HepG2 (cell line): ENCODE measurements around the gene TIMM13. TPM values are rescaled to one million over a fixed set of nuclear protein-coding genes. Genes with fewer than 3 reads are reported as not detected.

Experiments used
- ATAC-seq: fragments of 200-7000 bp; cut with Tn5 transposase; 3 replicates; pipeline ENCODE4 v1.9.1; 2020; ENCODE audit warnings: mild to moderate bottlenecking, moderate library complexity
- BruUV-seq: library from RNA; stranded (reverse); fragments of 400-500 nt; replicated peaks from 2 replicates; lab custom pipeline; 2021; lab: Mats Ljungman, UMichigan
- CTCF ChIA-PET: fragments of 300-600 bp; formaldehyde crosslinking; extraction: SDS; loops from one replicate; lab custom pipeline; 2021; ENCODE audit warnings: low total read pairs, inconsistent platforms, low intra/inter-chr PET ratio; lab: Yijun Ruan, JAX
- POLR2A ChIA-PET: fragments of 350-600 bp; sonication (Branson Sonifier 250); formaldehyde crosslinking; loops from one replicate; lab custom pipeline; 2020; ENCODE audit warnings: antibody characterized with exemption, inconsistent platforms; lab: Yijun Ruan, JAX
- DNase-seq: peaks from one replicate; pipeline ENCODE4 v3.0.0-alpha.2; 2015; ENCODE audit warnings: low spot score
- FAIRE-seq: peaks from 3 replicates; lab custom pipeline; 2011; peaks lifted over from hg19 to GRCh38; lab: Jason Lieb, UNC
- H2AFZ ChIP-seq: one replicate; pipeline ENCODE4 v1.6.1; 2011; ENCODE audit warnings: low read length, inconsistent platforms
- H3K27ac ChIP-seq: fragments of 300-600 bp; 3 replicates; pipeline ENCODE4 v1.8.0; 2011; ENCODE audit warnings: mixed run types, mild to moderate bottlenecking, mixed read lengths, low read length, inconsistent platforms; ENCODE audit not compliant: insufficient read depth; ENCODE audit errors: extremely low read length
- H3K27me3 ChIP-seq, 2 experiments: fragments of 200-600 bp in 1 of 2; 2 replicates in 1 of 2; 3 replicates in 1 of 2; pipeline versions ENCODE4 v1.6.0 to v1.8.0; 2011; ENCODE audit warnings: low read length in 2 of 2, mild to moderate bottlenecking in 2 of 2, moderate library complexity in 2 of 2, inconsistent platforms in 1 of 2; ENCODE audit not compliant: insufficient read depth in 2 of 2, control insufficient read depth in 1 of 2
- H3K36me3 ChIP-seq, 2 experiments: fragments of 200-600 bp in 1 of 2; replicated peaks in 1 of 2; 2 replicates in 1 of 2; 3 replicates in 1 of 2; pipeline versions ENCODE4 v1.5.1 to v1.8.0; 2011; ENCODE audit warnings: low read length in 2 of 2, inconsistent platforms in 1 of 2; ENCODE audit not compliant: insufficient read depth in 2 of 2, control insufficient read depth in 1 of 2
- H3K4me1 ChIP-seq: 2 replicates; pipeline ENCODE4 v1.5.1; 2012; ENCODE audit warnings: low read length, inconsistent platforms; ENCODE audit not compliant: insufficient read depth
- H3K4me2 ChIP-seq: 2 replicates; pipeline ENCODE4 v1.6.0; 2011; ENCODE audit warnings: low read depth, low read length, inconsistent platforms
- H3K4me3 ChIP-seq, 3 experiments: fragments of 200-600 bp in 1 of 3; sonication (generic), shearing (Covaris generic) in 1 of 3; replicated peaks in 1 of 3; 2 replicates each; pipeline ENCODE4 v1.5.1; 2011 to 2016; ENCODE audit warnings: low read length in 3 of 3, inconsistent platforms in 2 of 3, low read depth in 2 of 3, mild to moderate bottlenecking in 2 of 3, control low read depth in 1 of 3, mixed read lengths in 1 of 3; ENCODE audit not compliant: insufficient read depth in 1 of 3
- H3K79me2 ChIP-seq: one replicate; pipeline ENCODE4 v1.6.1; 2011; ENCODE audit warnings: low read length, inconsistent platforms; ENCODE audit not compliant: insufficient read depth
- H3K9ac ChIP-seq: 2 replicates; pipeline ENCODE4 v1.6.0; 2011; ENCODE audit warnings: mild to moderate bottlenecking, low read depth, low read length, inconsistent platforms; ENCODE audit not compliant: insufficient read depth
- H3K9me3 ChIP-seq: 2 replicates; pipeline ENCODE4 v1.5.1; 2012; ENCODE audit warnings: mild to moderate bottlenecking, low read length
- H4K20me1 ChIP-seq: 2 replicates; pipeline ENCODE4 v1.6.0; 2011; ENCODE audit warnings: inconsistent platforms, mild to moderate bottlenecking, low read length, moderate library complexity; ENCODE audit not compliant: insufficient read depth
- AGO2 ChIP-seq: fragments of 200-400 bp; formaldehyde crosslinking; optimal IDR thresholded peaks from 2 replicates; pipeline ENCODE3; 2017; ENCODE audit warnings: mild to moderate bottlenecking, low read depth, low read length, moderate library complexity
- NFIB ChIP-seq: sonication (generic); formaldehyde crosslinking; IDR thresholded peaks from 2 replicates; pipeline ENCODE4 v1.9.0; 2021; ENCODE audit warnings: missing genetic modification reagents, mild to moderate bottlenecking, borderline replicate concordance
- ZNF282 ChIP-seq: fragments of 450-650 bp; IDR thresholded peaks from 2 replicates; pipeline ENCODE4 v1.6.1; 2018; ENCODE audit not compliant: partially characterized antibody
- ZNF629 ChIP-seq: sonication (generic); formaldehyde crosslinking; conservative IDR thresholded peaks from 2 replicates; pipeline ENCODE4 v1.5.0; 2020; ENCODE audit warnings: missing genetic modification reagents
- ZNF768 ChIP-seq: sonication (generic); formaldehyde crosslinking; IDR thresholded peaks from 2 replicates; pipeline ENCODE4 v1.4.0; 2020; ENCODE audit warnings: missing genetic modification reagents
- WGBS: methylation state at CpG from one replicate; pipeline ENCODE4 v1.1.6; 2017; ENCODE audit warnings: low lambda C conversion rate; 5-methylcytosine and 5-hydroxymethylcytosine counted together
- in situ Hi-C: cut with HindIII; loops from 2 replicates; pipeline ENCODE4 v1.10.0; 2017; ENCODE audit warnings: low pct_unique_long_range_greater_than_20kb; ENCODE audit not compliant: extremely low pct_ligation_motif_present
- intact Hi-C: fragments of 100-400 bp; cut with micrococcal nuclease; formaldehyde crosslinking; loops from one replicate; pipeline ENCODE4 v1.10.0; 2022; ENCODE audit not compliant: unreplicated experiment
- polyA plus RNA-seq, 8 experiments: library from polyadenylated mRNA; depleted of rRNA in 3 of 8; stranded (reverse) in 7 of 8; unstranded in 1 of 8; fragments of >200 nt; fragmentation: Illumina TruSeq in 4 of 8; extraction: Trizol in 4 of 8; gene quantifications; 2 replicates each; pipeline versions ENCODE4 v1.2.1 to v1.2.3, GENCODE V29; 2011 to 2016; ENCODE audit warnings: low read depth in 4 of 8, missing spikeins in 1 of 8, mixed read lengths in 1 of 8; ENCODE audit not compliant: insufficient read depth in 1 of 8
- total RNA-seq, 5 experiments: library from RNA; depleted of rRNA; stranded (reverse); fragments of >200 nt; fragmentation: Illumina TruSeq; extraction: Trizol; gene quantifications; 2 replicates each; pipeline ENCODE4 v1.2.3, GENCODE V29; 2016; ENCODE audit warnings: low read depth in 1 of 5
- TF ChIP-seq, protein P1 (sequence below): sonication (generic); formaldehyde crosslinking; IDR thresholded peaks from 2 replicates; pipeline ENCODE4 v1.9.0; 2021; ENCODE audit warnings: missing genetic modification reagents, mild to moderate bottlenecking, borderline replicate concordance
- TF ChIP-seq, protein P2 (sequence below): sonication (generic); formaldehyde crosslinking; IDR thresholded peaks from 2 replicates; pipeline ENCODE4 v1.4.0; 2020; ENCODE audit warnings: missing genetic modification reagents
- TF ChIP-seq, protein P3 (sequence below): sonication (generic); formaldehyde crosslinking; IDR thresholded peaks from one replicate; pipeline ENCODE4 v1.5.1; 2020; ENCODE audit warnings: mild to moderate bottlenecking, missing genetic modification reagents; ENCODE audit errors: not compliant biosample characterization
- TF ChIP-seq, protein P4 (sequence below): sonication (generic); formaldehyde crosslinking; IDR thresholded peaks from 2 replicates; pipeline ENCODE4 v1.5.1; 2020; ENCODE audit warnings: mild to moderate bottlenecking, missing genetic modification reagents, borderline replicate concordance

Gene TIMM13
- total and polyA plus RNA-seq, 2 of the 13 experiments (the other 11 are each of a cell fraction or from before 2014, with no cell fraction given) = 48.4 to 108 TPM

DNA sequence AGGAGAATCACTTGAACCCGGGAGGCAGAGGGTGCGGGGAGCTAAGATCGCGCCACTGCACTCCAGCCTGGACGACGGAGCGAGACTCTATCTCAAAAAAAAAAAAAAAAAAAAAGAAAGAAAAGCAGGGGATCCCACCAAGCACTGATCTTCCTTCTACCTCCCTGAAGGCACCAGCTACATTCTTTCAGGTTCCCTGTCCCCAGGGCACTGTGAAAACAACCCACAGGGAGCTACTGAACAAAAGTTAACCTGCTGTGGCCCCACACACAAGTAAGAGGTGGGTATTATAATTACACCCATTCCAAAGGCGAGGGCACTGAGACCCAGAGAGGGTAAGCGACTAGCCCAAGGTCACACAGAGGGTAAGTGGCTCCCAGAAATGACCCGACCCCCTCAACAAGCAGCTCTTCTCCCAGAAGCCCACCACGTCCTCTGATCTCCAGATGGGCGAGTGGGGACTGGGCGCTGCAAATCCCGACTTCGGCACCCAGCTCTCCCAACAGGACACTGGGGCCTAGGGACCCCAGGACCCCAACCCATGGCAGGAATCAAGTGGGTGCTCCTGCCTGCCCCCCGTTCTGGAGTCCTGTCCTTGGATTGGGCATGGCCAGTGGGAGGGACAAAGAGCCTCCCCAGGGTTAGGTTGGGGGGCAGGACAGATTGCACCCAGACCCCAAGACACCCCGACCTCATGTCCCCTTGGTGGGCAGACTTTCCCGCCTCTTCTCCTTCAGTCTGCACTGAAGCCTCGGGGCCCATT, 27.0 kb upstream of the TIMM13 start:
- H3K4me2 ChIP-seq = peak overlapping the region; percentile 87
- H2AFZ ChIP-seq = no peak overlapping the region
- peak overlapping the region; percentile 95; the same call in 1 of the 2 replicates for H3K9ac ChIP-seq
- intact Hi-C loops (no loop called here), in situ Hi-C loops (no loop called here)
- ChIA-PET CTCF (no interaction called here), POLR2A (interaction anchor here (1.3 kb wide), 1 partner anchor 22 kb away, joined by 3 read pairs; the partner anchor contains the start of gene GADD45B)
- H3K27me3 ChIP-seq = no peaks in the 10 kb centered on the region
- WGBS = 91% methylated on average over 12 of the region's 19 CpGs
- H3K27ac ChIP-seq = no peak overlapping the region
- H3K4me1 ChIP-seq = peaks cover 35% of the 10 kb centered on the region
- peaks cover 53% of the 10 kb centered on the region for H3K79me2 ChIP-seq
- ATAC-seq = no peak
- H3K4me3 ChIP-seq = peak overlapping the region in 1 of 3 experiments; percentile 95; a peak in 1 of 6 replicates
- DNase-seq = no peak
- H4K20me1 ChIP-seq = 0 out of 2 replicates have a peak, but pooled peaks cover 9% of the 10 kb centered on the region
- no peak for FAIRE-seq
- peaks cover 2 to 18% of the 10 kb centered on the region in 2 experiments; a peak in 1 of 5 replicates for H3K36me3 ChIP-seq
- TSS peak; percentile 40 for BruUV-seq
- TF ChIP-seq, protein P1, sequence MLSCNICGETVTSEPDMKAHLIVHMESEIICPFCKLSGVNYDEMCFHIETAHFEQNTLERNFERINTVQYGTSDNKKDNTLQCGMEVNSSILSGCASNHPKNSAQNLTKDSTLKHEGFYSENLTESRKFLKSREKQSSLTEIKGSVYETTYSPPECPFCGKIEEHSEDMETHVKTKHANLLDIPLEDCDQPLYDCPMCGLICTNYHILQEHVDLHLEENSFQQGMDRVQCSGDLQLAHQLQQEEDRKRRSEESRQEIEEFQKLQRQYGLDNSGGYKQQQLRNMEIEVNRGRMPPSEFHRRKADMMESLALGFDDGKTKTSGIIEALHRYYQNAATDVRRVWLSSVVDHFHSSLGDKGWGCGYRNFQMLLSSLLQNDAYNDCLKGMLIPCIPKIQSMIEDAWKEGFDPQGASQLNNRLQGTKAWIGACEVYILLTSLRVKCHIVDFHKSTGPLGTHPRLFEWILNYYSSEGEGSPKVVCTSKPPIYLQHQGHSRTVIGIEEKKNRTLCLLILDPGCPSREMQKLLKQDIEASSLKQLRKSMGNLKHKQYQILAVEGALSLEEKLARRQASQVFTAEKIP = no peak
- TF ChIP-seq AGO2 (no peak), ZNF282 (no peak), ZNF768 (CRISPR knock-in tag) (peak; percentile 85), NFIB (CRISPR knock-in tag) (no peak), ZNF629 (CRISPR knock-in tag) (peak; percentile 76)
- TF ChIP-seq, protein P2, sequence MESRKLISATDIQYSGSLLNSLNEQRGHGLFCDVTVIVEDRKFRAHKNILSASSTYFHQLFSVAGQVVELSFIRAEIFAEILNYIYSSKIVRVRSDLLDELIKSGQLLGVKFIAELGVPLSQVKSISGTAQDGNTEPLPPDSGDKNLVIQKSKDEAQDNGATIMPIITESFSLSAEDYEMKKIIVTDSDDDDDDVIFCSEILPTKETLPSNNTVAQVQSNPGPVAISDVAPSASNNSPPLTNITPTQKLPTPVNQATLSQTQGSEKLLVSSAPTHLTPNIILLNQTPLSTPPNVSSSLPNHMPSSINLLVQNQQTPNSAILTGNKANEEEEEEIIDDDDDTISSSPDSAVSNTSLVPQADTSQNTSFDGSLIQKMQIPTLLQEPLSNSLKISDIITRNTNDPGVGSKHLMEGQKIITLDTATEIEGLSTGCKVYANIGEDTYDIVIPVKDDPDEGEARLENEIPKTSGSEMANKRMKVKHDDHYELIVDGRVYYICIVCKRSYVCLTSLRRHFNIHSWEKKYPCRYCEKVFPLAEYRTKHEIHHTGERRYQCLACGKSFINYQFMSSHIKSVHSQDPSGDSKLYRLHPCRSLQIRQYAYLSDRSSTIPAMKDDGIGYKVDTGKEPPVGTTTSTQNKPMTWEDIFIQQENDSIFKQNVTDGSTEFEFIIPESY (CRISPR knock-in tag) = no peak
- TF ChIP-seq, protein P3, sequence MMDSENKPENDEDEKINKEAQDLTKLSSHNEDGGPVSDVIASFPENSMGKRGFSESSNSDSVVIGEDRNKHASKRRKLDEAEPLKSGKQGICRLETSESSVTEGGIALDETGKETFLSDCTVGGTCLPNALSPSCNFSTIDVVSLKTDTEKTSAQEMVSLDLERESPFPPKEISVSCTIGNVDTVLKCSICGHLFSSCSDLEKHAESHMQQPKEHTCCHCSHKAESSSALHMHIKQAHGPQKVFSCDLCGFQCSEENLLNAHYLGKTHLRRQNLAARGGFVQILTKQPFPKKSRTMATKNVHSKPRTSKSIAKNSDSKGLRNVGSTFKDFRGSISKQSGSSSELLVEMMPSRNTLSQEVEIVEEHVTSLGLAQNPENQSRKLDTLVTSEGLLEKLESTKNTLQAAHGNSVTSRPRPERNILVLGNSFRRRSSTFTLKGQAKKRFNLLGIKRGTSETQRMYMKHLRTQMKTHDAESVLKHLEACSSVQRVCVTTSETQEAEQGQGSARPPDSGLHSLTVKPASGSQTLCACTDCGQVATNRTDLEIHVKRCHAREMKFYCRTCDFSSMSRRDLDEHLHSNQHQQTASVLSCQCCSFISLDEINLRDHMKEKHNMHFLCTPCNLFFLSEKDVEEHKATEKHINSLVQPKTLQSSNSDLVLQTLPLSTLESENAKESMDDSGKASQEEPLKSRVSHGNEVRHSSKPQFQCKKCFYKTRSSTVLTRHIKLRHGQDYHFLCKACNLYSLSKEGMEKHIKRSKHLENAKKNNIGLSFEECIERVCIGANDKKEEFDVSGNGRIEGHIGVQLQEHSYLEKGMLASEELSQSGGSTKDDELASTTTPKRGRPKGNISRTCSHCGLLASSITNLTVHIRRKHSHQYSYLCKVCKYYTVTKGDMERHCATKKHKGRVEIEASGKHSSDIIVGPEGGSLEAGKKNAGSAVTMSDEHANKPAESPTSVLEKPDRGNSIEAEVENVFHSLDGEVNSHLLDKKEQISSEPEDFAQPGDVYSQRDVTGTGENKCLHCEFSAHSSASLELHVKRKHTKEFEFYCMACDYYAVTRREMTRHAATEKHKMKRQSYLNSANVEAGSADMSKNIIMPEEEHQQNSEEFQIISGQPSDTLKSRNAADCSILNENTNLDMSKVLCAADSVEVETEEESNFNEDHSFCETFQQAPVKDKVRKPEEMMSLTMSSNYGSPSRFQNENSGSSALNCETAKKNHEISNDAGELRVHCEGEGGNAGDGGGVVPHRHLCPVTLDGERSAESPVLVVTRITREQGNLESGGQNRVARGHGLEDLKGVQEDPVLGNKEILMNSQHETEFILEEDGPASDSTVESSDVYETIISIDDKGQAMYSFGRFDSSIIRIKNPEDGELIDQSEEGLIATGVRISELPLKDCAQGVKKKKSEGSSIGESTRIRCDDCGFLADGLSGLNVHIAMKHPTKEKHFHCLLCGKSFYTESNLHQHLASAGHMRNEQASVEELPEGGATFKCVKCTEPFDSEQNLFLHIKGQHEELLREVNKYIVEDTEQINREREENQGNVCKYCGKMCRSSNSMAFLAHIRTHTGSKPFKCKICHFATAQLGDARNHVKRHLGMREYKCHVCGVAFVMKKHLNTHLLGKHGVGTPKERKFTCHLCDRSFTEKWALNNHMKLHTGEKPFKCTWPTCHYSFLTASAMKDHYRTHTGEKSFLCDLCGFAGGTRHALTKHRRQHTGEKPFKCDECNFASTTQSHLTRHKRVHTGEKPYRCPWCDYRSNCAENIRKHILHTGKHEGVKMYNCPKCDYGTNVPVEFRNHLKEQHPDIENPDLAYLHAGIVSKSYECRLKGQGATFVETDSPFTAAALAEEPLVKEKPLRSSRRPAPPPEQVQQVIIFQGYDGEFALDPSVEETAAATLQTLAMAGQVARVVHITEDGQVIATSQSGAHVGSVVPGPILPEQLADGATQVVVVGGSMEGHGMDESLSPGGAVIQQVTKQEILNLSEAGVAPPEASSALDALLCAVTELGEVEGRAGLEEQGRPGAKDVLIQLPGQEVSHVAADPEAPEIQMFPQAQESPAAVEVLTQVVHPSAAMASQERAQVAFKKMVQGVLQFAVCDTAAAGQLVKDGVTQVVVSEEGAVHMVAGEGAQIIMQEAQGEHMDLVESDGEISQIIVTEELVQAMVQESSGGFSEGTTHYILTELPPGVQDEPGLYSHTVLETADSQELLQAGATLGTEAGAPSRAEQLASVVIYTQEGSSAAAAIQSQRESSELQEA (CRISPR knock-in tag) = no peak
- TF ChIP-seq, protein P4, sequence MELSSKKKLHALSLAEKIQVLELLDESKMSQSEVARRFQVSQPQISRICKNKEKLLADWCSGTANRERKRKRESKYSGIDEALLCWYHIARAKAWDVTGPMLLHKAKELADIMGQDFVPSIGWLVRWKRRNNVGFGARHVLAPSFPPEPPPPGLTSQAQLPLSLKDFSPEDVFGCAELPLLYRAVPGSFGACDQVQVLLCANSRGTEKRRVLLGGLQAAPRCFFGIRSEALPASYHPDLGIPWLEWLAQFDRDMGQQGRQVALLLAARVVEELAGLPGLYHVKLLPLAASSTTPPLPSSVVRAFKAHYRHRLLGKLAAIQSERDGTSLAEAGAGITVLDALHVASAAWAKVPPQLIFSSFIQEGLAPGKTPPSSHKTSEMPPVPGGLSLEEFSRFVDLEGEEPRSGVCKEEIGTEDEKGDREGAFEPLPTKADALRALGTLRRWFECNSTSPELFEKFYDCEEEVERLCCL (CRISPR knock-in tag) = no peak
- H3K9me3 ChIP-seq = no peaks in the 10 kb centered on the region
